GM13977 (cell line): ENCODE measurements around the gene PIP5K1A.
"Not testable (repeated sequence)": the region's sequence is repeated elsewhere in the genome, so short reads cannot be mapped to it uniquely, and the experiment has no call there.

ENCODE experiments used
- DNase-seq: peaks from one replicate; pipeline ENCODE4 v3.0.0; 2012; ENCODE audit warnings: low spot score
- in situ Hi-C: fragments of 300-500 bp; cut with MboI; formaldehyde crosslinking; loops from one replicate; pipeline ENCODE4 v1.12.0; 2022; ENCODE audit warnings: low sequenced_read_pairs, low pct_unique_long_range_greater_than_20kb, mixed read lengths, inconsistent platforms; ENCODE audit not compliant: unreplicated experiment
- TF ChIP-seq, protein P1 (sequence below): IDR thresholded peaks from 2 replicates; pipeline ENCODE4 v1.5.1; 2012; ENCODE audit warnings: mild to moderate bottlenecking, control low read depth; ENCODE audit not compliant: insufficient read depth; ENCODE audit errors: extremely low read depth, missing control alignments

PIP5K1A gene

DNA sequence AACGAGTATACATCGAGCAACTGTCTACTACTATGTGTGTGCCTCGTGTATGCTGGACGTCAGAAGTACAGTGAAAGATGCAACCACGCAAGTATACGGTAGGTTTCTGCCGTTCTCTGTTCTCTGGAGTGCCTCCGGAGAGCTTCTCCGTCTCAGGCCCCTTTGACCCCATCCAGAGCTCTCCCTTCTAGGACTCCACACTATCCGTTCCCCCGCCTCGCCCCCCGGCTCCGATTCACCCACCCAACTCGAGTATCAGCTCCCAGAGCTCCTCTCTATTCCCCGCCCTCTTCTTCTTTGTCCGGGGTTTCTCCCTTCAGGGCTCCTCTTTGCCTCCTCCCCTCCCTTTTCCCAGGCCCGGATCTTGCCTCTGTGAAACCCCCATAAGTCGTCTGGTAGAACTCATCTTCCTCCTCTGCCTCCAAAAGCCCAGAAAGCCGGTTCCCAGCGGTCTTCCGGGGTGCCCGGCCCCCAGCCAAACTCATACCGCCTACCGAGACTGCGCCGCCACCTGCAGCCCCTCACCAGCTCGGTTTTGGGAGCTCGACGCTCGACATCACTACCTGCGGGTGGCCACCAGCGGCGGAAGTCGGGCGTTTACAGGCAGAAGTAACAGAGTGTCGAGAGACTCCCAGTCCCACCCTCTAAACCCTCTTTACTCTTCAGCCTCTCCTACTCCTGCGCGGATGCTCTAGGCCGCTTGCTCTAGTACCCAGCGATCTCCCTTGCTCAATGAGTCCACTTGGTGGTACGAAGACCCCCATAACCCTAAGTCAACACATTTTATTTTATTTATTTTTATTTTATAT, 8.5 kb upstream of the PIP5K1A start, which contains the start of gene VPS72:
Gene VPS72, minus strand, starts transcription at position 561 of the 809 bp plus-strand sequence. Its CDS starts 76 bp downstream, at position 485.
- DNase-seq, result peak; percentile 90
- in situ Hi-C loops, result no loop called here
- TF ChIP-seq, protein P1, sequence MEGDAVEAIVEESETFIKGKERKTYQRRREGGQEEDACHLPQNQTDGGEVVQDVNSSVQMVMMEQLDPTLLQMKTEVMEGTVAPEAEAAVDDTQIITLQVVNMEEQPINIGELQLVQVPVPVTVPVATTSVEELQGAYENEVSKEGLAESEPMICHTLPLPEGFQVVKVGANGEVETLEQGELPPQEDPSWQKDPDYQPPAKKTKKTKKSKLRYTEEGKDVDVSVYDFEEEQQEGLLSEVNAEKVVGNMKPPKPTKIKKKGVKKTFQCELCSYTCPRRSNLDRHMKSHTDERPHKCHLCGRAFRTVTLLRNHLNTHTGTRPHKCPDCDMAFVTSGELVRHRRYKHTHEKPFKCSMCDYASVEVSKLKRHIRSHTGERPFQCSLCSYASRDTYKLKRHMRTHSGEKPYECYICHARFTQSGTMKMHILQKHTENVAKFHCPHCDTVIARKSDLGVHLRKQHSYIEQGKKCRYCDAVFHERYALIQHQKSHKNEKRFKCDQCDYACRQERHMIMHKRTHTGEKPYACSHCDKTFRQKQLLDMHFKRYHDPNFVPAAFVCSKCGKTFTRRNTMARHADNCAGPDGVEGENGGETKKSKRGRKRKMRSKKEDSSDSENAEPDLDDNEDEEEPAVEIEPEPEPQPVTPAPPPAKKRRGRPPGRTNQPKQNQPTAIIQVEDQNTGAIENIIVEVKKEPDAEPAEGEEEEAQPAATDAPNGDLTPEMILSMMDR, result no peak

DNA sequence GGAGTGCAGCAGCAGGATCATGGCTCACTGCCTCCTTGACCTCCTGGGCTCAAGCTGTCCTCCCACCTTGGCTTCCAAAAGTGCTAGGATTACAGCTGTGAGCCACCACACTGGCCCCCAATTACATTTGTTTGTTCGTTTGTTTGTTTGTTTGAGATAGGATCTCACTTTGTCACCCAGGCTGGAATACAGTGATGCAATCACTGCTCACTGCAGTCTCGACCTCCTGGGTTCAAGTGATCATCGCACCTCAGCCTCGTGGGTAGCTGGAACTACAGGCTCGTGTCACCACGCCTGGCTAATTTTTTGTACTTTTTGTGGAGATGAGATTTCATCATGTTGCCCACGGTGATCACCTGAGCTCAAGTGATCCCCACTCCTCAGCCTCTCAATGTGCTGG, 6.3 kb upstream of the PIP5K1A start:
- in situ Hi-C loops, result no loop called here
- no peak for DNase-seq
- TF ChIP-seq, protein P1, result no peak

DNA sequence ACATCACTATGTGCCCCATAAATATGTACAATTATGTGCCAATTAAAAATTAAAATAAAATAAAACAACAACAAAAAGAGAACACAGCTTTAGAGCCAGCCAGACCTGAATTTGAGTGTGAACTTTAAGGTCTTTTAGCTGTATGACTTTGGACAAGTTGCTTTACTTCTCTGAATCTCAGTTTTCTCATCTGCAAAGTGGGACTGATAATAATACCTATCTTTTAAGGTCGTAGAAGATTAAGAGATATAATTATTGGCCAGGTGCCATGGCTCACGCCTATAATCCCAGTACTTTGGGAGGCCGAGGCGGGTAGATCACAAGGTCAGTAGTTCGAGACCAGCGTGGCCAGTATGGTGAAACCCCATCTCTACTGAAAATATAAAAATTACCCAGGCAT, 5.0 kb upstream of the PIP5K1A start:
- in situ Hi-C loops, result no loop called here
- no peak for DNase-seq
- TF ChIP-seq, protein P1, result no peak

DNA sequence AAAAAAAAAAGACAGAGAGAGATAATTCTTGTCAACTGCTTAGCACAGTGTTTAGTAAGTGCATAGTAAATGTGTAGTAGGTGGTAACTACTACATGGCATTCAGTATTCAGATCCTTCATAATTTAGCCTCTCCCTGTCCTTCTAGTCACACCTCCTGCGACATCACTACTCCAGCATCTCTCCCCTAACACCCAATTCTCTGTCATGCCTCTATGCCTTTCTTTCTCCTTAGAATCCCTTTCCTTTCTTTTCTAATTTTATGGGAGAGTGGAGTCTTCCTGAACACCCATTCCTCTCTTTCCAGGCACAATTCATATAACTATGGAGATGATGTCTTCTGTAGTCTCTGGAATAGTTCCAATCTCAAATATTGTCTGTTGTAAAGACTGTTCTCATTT, 4.5 kb upstream of the PIP5K1A start:
- DNase-seq, result no peak
- TF ChIP-seq, protein P1, result no peak
- in situ Hi-C loops, result no loop called here

DNA sequence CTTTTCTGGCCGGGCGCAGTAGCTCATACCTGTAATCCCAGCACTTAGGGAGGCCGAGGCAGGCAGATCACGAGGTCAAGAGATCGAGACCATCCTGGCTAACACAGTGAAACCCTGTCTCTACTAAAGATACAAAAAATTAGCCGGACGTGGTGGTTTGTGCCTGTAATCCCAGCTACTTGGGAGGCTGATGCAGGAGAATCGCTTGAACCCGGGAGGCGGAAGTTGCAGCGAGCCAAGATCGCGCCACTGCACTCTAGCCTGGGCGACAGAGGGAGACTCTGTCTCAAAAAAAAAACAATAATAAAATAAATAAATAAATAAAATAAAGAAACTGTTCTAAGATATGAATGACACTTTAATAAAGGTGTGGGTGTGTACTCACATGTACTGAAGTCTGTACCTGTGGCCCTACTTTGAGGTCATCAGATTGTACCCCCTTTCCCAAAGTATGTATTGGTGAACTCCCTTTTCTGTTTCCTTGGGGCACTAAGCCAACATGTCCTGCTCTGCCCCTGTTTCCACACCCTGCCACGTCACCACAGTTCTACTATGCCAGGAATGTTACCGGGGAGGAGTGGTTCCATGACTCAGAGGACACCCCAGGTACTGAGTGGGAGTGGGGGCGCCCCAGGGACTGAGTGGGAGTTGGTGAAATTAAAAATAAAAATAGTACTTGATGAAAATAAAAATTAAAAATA, 3.3 kb upstream of the PIP5K1A start:
- in situ Hi-C loops, DNase-seq: not testable (repeated sequence)

DNA sequence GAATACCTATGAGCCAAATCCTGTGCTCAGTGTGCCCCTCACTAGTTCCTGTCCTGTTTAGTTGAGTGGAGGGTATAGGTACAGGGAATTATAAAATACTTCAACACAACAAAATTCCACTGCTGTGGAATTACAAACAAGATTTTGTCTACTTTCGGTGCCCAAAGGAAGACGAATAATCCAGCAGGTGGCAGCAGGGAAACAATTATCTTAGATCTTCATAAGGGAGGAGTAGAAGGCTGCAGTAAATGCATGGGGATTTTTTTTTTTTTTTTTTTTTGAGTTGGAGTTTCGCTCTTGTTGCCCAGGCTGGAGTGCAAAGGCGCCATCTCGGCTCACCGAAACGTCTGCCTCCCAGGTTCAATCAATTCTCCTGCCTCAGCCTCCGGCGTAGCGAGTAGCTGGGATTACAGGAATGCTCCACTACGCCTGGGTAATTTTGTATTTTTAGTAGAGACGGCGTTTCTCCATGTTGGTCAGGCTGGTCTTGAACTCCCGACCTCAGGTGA, 2.0 kb upstream of the PIP5K1A start:
- peak; percentile 50 for DNase-seq
- TF ChIP-seq, protein P1, result peak; percentile 42
- in situ Hi-C loops, result no loop called here

DNA sequence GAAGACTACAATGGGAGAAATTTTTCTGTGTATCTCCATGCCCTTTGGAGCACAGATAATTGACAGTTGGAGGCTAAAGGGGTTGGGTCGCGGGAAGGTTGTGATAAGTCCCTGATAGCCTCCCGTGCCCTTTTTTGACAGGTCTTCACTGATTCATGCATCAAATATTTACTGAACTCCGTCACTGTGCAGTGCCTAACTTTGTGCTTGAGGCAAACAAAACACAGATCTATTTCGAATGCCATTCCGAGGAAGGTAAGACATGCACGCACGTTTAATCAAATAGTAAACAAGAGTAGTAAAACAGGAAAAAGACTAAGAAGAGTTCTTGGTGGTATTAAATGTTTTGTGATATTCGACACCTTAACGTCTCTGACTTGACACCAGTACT, 494 bp upstream of the PIP5K1A start:
- TF ChIP-seq, protein P1, result no peak
- in situ Hi-C loops, result no loop called here
- DNase-seq, result no peak
